NCI-H345 treated with DMSO at 0.1 percent for 48 hours (cell line): ENCODE measurements around the gene OR8K1.

Experiments used
- DNase-seq: peaks from one replicate; lab custom pipeline; 2025; ENCODE audit not compliant: unreplicated experiment; lab: John Stamatoyannopoulos, UW

Gene OR8K1

DNA sequence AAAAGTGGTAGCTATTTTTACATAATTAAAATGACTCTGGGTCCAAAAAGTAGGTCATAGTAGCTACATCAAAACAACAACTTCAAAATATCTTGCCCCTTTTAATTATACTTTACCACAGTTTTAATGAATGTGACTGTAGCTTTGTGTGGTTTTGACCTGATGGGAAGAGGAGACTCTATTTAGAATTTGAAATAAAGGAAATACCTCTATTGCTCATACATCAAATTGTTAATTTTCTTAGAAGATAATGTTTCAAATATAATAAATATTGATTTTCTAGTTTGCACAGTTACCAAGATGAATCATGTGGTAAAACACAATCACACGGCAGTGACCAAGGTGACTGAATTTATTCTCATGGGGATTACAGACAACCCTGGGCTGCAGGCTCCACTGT is at the start of gene OR8K1:
Gene OR8K1 (plus strand): TSS at position 301 of the 400 bp plus-strand sequence. CDS start 0 bp downstream, at position 301.
- DNase-seq, result no peak

GRCh38 chr11:56296898-56297297 is 48.9 kb upstream of the OR8K1 start:
- no peak for DNase-seq

- no peak for DNase-seq
Measured at GRCh38 chr11:56307836-56308235, 38.0 kb upstream of the OR8K1 start.

DNA sequence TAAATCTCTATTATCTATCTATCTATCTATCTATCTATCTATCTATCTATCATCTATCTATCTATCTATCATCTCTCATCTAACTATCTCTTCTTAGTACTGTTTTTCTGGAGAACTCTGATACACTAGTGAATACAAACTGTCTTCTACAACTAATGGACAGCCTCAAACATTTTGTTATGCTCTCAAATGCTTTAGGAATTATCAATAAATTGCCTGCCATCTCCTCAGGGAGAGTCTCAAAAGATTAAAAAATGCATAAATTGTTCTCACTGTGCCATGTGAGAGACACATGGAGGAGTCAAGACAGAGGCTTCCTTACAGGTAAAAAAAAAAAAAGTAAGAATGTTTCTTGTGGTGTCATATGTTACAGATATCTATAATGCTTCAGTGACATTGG is 31.0 kb upstream of the OR8K1 start, which contains the start of gene OR8K3:
Gene OR8K3 (plus strand): TSS at position 301 of the 400 bp plus-strand sequence. CDS start 3,163 bp downstream, outside the sequence.
- no peak for DNase-seq

DNA sequence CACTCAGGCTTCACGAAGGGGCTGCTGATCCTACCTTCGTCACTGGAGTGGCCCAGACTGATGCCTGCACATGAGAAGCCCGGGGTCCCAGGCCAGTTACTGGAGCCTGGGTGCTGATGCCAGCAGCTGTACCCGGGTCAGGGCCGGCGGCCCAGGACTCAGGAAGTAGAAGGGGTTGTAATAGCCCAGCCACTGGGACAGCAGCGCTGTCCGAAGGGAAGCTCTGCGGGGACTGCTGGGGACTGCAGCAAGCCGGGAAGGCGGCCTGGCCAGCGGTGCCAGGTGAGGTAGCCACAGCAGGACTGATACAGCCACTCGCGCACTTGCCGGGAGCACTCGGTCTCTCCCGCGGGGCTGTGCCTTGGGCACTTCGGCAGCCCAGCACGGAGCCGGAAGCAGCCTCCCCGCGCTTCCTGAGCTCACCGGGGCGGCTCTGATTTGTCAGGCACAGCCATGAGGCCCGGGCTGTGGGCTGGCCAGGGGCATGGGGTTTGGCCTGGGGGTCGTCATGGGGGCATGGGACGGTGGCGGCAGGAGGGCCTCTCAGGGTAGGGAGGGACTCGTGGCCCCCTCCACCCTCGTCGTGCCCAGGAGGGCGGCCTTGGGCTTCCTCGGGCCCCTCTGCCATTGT is 13.9 kb upstream of the OR8K1 start:
- no peak for DNase-seq

DNA sequence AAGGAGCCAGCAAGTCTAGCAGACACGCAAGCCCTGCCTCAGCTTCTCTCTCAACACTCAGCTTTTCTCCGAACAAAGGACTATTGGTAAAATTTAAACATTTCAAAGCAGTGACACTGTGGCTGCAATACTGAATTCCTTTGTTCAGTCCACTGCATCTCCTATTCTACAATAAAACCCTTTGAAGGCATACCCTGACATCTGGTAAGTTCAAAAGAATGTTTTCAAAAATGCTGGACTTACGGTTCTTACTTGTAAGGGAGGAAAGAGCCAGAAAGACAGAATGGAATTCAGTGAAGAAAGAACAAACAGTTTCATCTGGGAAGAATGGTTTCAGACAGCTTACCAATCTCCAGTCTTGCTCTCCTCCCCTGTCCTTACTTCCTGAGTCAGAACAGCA is 12.7 kb upstream of the OR8K1 start:
- DNase-seq, result no peak

- DNase-seq, result no peak
Measured at GRCh38 chr11:56340289-56340688, 5.5 kb upstream of the OR8K1 start.

DNA sequence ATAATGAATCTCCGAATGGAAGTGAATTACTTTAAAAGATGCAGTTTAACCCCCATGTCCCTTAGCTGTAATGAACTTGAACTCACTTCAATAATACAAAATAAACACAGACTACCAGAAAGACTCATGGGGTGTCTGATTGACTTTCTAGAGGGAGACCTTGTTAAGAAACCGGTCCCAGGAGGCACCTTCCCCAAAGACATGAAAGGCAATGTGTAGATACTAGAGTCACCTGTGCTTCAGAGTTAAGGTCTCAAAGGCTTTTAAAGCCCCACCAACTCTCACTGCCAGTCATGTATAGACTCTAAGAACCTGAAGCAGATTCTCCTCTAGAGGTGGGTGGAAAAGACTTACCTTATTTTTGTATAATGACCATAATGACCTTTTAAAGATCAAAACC is 8.2 kb downstream of the OR8K1 start, which contains the start of gene OR8J1:
Gene OR8J1 (plus strand): TSS at position 301 of the 400 bp plus-strand sequence. CDS start 5,956 bp downstream, outside the sequence.
- DNase-seq, result no peak

GRCh38 chr11:56375324-56375723 is 29.5 kb downstream of the OR8K1 start, which contains the start of gene OR8U1:
TSS of gene OR8U1 (plus strand) at chr11:56375624. CDS start at chr11:56375624, 0 bp downstream.
- no peak for DNase-seq

GRCh38 chr11:56380120-56380519 is 34.3 kb downstream of the OR8K1 start:
- no peak for DNase-seq

DNA sequence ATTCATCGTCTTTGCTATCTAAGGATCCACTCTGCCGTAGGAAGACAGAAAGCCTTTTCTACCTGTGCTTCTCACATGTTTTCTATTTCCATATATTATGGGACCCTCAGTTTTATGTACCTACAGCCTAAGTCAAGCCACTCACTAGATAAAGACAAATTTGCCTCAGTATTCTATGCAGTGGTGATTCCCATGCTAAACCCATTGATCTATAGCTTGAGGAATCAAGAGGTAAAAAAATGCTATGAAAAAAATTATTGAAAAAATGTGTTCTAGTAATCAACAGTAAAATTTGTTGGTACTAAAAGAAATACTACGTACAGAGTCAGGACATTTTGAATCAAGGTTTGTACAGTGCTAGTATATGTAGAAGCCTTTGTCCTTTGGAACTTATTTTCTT is 48.5 kb downstream of the OR8K1 start:
- no peak for DNase-seq

GRCh38 chr11:56396047-56396446 is 50.2 kb downstream of the OR8K1 start:
- no peak for DNase-seq
